CMK (cell line): ENCODE data around the gene MIEF1.

Experiments
- DNase-seq: peaks from one replicate; pipeline ENCODE4 v3.0.0-alpha.2; 2010; ENCODE audit warnings: low read depth

The MIEF1 gene

DNA sequence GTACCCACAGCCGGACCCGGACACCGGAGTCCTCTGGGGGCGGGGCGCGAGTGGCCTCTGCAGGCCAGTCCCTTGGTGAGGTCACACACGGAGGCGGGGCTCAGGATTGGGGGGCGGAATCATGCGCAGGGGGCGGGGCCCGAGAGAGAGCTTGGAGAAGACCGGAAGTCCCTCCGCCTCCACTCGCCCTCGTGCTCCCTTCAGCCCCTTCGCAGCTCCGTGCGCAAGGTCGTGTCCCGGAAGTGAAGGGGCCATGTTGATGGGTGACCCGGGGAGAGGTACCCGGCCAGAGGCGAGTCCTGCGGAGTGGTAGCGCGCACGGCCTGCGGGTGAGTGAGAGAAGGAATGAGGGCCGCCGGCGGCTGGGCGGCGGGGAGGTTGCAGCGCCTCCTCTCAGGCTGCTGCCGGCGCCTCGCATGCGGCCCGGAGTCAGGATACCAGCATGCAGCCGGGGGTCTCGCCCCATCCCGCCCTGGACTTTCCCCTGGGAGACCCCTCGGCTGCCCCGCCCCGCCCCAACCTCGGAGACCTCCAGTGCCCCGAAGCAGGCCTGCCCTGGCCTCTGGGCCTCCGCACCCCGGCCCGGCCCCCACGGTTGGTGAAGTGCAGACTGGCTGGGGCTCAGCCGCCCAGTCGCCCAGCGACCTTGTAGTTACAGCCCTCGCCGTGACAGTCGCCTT is at the start of gene MIEF1:
Gene MIEF1 (plus strand): TSS at position 182 of the 680 bp plus-strand sequence. CDS start 9,005 bp downstream, outside the sequence.
- peak; percentile 97 for DNase-seq

DNA sequence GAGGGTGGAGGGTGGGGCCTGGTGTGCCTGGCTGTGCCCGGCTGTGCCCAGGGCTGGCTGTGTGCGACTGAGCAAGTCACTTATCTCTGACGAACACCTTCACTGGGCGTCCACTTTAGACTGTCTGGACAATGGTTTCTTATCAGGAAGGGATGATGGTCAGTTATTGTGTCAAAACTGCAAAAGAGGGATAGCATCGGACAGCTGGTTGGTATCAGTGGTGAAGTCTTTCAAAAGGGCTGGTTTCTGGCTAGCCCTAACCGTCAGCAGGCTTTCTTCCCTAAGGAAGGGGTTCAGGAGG is 49.4 kb upstream of the MIEF1 start:
- peak; percentile 96 for DNase-seq

DNA sequence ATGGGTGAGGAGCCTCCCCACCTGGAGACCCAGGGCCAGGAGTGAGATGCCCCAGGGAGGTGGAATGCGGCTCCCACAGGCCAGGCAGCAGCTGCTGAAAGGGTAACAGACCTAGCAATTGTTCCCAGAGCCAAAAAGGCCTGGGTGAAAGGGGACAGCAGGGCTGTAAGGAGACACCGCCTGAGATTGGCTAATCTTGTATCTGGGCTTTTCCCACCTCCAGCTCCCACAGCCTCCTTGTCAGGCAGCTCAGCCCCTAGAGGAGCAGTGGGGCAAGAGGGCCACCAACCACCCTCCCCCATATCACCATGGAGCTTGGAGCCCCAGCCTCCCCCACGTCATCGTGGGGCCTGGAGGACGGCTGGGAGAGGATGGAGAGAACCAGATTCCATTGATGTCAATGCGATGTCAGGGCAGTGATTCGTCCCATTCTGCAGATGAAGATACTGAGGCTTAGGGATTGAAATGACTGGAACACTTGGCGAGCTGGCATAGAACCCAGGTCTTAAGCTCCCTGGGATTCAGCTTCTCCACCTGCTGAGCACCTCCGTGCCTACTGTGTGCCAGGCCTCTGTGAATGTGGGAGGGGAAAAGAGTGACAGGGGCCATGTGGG is 48.2 kb upstream of the MIEF1 start:
- no peak for DNase-seq

DNA sequence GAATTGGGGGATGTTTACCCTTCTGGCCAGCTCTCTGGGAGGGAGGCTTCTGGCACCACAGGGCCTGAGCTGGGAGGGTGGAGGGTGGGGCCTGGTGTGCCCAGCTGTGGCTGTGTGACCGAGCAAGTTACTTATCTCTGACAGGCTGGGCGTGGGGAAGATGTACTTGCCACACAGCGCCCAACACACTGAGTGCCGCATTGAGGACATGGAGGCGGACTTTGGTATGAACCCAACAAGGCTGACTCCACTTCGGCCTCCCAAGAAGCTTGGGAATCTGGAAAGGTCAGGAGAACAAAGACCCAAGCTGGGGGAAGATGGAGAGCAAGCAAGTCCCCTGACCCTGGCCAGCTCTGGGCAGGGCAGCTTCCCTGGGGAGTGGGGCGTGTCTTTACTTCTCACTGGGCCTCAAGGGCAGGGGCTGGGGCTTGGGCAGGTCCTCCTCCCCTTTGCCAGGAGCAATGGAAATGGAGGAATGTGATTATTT is 47.7 kb upstream of the MIEF1 start:
- peak; percentile 73 for DNase-seq

DNA sequence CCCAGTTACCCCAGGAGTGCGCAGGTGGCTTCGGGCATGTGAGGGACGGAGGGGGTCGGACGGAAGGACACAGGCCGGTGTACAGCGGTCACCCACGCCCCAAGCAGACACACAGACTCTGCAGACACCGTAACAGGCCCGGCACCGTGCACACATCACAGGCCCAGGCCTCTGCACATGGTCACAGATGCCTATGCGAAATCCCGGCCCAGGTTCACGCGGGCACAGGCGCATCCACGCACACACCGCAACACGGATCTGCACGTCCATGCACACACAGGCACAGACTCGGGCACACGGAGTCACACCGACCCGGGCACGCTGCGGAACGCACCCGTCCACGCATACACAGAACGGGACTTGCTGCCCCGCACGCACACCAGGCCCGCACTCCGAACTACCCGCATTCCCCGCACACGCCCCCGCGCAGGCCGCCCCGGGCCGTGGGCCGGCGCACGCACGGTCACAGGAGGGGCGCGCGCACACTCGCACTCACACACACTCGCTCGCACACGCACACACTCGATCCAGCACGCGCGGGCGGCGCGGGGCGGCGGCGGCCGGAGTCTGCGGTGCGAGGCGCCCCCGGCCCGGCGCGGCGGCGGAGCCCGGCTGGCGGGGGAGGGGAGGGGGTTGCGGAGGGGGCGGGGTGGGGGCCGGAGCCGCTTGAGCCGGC is 45.4 kb upstream of the MIEF1 start, which contains the start of gene MGAT3:
Gene MGAT3 (plus strand): TSS at position 491 of the 676 bp plus-strand sequence. CDS start 30,336 bp downstream, outside the sequence.
- DNase-seq, result no peak

DNA sequence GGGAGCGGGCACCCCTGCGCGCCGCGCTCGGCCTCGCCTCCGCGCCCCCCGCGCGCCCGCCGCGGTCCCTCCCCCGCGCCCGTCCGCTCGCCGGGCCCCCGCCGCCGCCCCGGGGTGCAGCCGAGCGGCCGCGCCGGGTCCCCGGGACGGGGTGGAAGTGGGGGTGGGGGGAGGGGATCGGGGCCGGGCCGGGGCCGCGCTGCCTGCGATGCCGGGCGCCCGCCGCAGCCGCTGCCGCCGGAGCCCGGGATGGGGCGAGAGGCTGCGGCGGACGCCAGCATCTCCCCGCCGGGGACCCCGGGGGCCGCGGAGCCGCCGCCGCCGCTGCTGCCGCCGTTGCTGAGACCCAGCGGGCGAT is 44.9 kb upstream of the MIEF1 start:
- no peak for DNase-seq

DNA sequence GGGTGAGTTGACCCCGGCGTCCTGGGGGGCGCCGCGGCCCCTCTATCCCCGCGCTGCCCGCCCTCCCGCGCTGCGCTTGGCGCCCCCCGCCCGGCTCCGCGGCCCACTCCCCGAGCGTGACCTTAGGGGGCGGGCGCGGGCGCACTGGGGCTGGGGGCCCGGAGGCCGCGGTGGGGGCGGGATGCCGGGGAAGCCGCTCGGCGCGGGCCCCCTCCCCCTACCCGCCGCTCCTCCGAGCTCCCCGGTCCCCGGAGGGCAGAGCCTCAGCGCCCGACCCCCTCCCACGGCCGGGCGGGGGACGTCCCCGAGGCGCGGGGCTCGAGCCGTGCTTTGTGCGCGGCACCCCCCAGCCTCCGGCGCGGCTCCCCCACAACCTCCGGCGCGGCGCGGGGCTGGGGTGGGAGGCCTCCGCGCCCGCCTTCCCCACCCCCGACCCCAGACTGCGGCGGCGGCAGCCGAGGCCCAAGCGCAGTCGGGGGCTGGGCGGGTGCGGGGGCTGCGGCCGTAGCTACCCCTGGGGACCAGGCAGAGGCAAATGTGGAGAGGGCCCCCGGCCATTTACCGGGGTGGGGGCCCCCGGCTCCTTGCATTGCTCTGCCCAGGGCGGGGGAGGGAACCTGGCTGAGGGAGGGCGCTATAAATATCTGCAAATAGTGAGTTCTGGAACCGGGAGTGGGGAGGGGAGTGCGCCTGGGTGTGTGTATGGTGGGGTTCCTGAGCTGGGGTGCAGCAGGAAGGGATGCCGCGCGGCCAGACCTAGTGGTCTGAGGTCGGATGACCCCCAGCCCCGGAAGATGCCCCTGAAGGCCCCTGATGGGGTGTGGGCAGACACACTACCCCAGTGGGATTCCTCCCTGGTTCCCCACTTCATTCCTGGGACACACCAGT is 44.3 kb upstream of the MIEF1 start:
- no peak for DNase-seq

DNA sequence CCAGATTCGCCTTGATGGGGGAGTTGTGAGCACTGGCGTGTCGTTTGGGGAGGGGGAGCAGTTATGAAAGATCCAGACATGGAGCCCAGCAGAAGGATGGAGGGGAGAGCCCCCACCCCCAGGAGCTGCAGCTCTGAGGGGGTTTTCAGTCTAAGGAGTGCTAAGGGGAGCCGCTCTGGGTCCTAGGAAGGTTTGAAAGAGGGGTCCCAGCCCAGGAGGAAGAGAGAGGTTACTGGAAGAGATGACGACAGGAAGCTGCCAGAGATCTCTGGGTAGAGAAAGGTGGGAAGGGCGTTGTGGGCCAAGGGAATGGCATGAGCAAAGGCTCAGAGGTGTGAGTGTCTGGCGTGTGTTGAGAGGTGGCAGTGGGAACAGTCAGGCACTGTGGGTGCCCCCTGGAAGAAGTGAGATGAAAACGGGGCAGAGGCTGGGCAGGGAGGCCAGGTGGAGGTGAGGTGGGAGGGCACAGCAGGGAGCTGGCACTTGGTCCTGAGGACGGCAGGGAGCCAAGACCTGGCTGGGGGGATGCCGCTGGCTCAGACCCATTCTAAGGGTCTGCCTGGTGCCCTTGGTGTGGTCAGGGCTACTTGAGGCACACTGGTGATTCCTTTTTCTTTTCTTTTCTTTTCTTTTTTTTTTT is 43.5 kb upstream of the MIEF1 start:
- no peak for DNase-seq

DNA sequence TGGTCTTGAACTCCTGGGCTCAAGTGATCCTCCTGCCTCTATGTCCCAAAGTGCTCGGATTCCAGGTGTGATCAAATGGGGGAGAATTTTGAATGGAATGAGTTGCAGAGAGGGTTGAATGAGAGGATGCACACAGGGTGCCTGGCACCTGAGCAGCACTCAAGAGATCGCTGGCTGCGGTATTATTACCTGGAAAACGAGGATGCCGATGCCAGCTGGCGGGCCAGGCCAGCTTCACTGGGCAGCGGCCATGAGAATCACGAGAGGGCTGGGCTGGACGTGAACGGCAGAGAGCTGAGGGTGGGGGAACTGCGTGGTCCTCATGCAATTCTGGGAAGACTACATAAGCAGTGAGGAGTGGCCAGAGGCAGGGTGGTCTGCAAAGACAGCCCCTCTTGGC is 42.4 kb upstream of the MIEF1 start:
- no peak for DNase-seq

DNA sequence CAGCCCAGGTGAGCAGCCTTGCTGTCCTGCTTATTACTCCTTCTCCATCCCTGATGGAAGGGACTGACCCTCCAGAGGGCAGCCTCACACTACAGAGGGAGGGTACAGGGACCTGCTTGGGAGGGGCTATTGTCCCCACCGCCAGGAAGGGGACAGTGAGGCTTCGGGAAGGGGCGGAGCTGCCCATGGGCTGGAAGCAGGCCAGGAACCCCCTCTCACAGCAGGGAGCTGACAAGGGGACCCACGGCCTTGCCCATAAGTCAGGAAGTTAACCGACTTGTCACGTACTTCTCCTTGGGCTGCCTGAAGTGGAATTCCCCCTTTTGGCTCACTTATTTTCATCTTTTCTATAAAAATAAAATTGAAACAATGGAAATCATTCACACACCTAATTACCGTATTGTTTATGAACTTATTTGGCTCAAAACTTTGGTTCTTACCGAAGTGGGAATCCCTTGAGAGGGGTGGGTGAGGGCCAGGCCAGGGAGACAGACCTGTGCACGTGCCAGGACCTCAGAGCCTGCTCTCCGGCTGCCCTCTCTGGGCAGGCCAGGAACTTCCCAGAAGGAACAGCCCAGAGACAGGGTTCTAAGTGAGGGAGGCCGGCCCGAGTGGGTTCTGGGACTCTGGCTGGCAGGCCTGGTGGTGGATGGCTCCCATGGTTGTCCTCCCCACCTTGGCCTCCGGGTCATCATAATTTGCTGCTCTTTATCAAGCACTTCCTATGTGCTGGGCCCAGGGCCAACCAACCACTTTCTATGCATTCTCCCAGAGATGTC is 39.5 kb upstream of the MIEF1 start:
- peak; percentile 90 for DNase-seq

DNA sequence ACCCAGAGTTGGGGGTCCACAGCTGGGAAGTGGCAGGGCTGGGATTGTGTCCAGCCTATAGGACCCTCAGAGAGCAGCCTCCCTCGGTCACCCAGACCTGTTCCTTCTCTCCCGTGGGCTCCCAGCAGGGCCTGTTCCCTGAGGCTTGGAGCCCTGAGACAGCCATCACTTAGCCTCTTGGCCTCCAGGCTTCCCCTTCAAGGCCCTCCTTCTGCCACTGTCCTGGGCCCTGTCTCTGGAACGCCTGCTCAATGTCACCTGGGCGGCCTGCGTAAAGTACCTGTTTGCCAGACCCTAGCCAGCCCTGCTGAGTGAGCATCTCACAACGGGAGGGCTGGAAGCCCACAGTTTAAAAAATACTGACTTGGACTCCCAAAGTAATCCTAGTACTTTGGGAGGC is 38.8 kb upstream of the MIEF1 start:
- no peak for DNase-seq

DNA sequence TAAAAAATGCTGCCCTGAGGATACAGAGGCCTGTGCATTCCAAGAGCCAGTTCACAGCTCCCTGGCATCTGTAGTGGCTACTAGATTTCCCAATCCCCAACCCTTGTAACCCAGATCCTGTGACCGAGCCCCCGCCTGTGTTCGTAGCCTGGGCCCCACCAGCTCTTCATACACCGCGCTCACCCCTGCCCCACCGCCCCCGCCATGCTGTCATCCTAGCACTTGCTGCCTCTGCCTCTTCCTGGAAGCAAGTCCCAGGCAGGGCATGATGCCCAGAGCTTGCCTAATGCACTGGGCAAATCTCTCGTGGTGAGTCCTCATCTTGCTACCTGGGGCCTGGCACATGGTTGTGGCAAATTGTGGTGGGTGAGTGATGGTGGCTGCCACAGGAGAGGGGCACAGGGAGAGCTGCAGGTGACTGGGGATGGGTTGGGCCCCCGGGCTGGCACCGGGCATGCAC is 38.1 kb upstream of the MIEF1 start:
- no peak for DNase-seq

DNA sequence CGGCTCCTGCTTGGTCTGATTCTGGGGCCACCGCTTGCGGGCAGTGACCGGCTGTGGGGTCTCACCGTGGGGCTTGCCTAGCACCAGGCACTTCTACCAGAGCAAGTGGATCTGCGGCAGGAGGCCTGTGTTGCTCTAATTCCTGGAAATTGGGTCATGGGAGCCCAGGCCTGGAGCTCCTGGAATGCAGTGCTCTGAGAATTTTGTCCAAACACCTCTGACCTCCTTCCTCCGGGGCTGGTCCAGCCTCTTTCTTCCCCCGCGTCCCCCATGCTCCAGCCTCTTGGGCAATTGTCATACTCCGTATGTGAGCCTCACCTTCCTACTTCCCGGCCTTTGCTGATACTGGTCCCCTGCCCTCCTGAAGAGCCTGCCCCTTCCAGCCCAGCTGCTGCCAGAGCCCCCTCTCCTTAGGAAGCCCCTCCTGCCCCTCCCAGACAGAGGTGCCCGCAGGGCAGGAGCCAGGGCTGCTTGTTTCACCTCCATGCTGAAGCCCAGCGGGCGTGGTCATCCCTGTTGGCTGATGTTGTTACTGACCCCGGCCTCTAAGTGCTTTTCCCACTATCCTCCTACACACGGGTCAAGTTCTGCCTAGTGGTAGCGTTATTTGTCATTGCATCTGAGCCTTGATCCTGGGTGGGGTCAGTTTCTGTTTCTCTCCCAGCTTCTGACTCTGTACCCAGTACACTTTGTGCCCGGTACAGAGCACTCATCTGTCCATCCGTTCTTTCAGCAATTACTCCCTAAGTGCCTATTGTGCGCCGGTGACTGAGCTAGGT is 35.7 kb upstream of the MIEF1 start:
- no peak for DNase-seq

DNA sequence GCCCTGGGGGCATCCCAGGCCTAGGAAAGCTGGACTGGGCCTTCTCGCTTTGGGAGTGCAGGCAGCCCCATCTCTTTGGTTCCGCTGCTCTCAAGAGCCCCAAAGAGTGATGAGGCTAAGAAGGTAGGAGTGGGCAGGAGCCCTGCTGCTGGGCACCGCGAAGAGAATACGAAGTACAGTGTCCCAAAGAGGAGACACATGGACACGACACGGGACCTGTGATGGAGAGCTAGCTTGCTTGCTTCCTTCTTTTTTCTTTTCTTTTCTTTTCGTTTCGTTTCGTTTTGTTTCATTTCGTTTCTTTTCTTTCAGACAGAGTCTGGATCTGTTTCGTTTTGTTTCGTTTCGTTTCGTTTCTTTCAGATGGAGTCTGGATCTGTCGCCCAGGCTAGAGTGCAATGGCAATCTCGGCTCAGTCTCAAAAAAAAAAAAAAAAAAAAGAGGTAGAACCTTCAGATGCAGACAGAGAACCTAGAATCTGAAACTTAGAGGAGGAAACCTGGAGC is 34.6 kb upstream of the MIEF1 start:
- DNase-seq, result no peak

DNA sequence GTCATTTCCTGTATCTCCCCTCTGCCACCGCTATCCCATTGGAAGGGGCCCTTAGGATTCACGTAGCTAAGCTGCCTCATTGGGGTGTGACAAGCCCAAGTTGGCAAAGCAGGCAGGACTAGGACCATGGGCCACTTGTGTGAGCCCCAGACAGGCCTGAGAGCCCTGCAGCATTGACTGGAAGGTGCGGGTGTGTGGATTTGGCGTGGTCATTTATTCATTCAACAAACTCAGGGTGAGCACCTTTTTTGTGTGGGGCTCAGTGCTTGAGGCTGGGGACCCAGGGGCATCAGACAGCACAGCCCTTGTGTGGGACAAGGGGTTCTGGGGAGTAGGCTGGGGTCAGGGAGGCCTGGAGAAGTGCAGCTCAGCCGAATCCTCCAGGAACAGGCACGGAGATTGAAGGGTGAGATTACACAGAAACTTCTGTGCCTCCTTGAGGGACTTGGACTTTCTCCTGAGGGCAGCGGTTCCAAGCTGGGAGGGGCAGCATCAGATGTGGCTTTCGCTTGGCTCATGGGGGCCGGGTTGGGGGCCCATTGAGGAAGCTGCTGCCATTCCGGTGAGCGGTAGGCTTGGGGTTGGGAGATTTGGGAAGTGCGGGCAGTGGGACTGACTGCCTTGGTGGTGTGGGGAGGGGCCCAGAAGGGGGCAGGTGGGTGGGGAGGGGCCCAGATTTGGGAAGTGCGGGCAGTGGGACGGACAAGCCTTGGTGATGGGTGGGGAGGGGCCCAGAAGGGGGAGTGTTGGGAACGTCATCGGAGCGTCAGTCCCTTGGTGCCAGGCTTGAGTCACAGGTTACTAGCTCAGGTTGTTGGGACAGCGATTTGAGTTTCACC is 33.4 kb upstream of the MIEF1 start:
- DNase-seq, result no peak

DNA sequence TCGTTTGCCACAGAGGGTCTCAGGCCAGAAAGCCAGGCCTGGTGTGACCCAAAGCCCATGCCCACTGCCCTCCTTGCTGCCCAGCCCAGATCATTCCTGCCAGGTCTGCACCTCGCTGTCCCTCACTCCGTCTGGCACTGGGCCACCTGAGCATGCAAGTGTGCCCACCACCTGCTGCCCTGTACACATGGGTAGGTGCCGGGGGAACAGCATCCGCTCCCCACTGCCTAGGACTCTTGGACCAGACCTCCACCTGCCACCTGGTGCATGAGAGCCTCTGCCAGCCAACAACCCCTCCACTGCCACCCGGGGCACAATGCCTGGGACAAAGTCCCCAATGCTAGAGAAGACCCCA is 32.8 kb upstream of the MIEF1 start:
- no peak for DNase-seq

DNA sequence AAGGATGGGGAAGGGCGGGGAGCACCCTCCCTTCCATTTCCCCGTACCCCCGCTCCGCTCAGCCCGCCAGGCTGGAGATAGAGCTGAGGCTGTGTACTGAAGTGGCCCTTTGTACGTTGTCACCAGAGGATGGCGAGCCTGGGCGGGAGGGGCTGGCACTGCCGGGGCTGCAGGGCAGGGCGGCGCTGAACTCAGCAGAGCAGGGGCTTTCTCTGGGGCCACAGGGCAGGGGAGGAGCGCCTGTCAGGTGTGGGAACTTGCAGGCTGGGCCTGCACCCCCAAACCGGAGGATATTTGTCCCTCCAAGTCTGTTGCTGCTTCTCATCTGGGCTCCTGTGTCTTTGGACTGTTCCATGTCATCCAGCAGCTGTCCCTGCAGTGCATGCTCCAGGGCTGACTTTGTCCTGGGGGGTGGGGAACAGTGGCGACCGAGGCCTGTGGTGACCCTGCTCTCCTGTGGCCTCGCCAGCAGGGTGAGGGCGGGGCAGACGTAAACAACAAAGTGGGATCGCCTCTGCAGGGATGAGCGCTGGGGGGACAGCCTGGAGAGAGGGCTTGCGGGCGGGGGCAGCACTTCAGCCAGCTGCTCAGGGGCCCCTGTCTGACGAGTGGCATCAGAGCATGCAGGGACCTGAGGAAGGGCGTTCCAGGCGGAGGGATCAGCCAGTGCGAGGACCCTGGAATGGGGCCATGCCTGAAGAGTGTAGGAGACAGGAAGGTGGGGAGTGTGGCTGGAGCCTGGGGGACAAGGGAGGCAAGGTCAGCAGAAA is 32.2 kb upstream of the MIEF1 start:
- DNase-seq, result no peak
